GM21737 (cell line): ENCODE results near the gene PTPRQ.
"Not testable (repeated sequence)": the region's sequence is repeated elsewhere in the genome, so short reads cannot be mapped to it uniquely, and the experiment has no call there.

Experiments
- ATAC-seq: cut with Tn5 transposase; IDR thresholded peaks from one replicate; pipeline ENCODE4 v1.9.1; 2021; ENCODE audit warnings: mild to moderate bottlenecking, moderate library complexity; ENCODE audit not compliant: unreplicated experiment

The PTPRQ gene

GRCh38 chr12:80469681-80470080, 25.6 kb downstream of the PTPRQ start:
- no peak for ATAC-seq

DNA sequence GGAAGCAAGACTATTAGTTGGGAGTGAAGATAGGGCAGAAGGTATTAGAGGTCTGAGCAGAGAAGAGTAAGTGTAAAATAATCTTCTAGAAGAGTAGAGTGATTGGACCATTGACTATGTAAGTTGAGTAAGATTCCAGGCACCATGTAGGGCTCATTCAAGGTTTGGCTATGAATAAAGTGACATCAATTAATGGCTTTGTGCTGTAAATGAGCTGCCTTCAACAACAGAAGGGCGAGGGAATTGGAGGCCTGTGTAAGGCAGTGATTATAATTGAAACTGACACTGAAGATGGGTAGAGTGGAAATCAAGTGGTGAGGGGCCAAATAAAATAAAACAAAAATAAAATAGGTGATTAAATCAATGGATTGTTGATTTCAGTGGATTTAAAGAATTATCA, 26.4 kb downstream of the PTPRQ start:
- ATAC-seq: no peak

GRCh38 chr12:80472236-80472635, 28.2 kb downstream of the PTPRQ start:
- ATAC-seq: no peak

- ATAC-seq: peak; percentile 78
These were observed 29.0 kb downstream of the PTPRQ start for GRCh38 chr12:80472911-80473500.

DNA sequence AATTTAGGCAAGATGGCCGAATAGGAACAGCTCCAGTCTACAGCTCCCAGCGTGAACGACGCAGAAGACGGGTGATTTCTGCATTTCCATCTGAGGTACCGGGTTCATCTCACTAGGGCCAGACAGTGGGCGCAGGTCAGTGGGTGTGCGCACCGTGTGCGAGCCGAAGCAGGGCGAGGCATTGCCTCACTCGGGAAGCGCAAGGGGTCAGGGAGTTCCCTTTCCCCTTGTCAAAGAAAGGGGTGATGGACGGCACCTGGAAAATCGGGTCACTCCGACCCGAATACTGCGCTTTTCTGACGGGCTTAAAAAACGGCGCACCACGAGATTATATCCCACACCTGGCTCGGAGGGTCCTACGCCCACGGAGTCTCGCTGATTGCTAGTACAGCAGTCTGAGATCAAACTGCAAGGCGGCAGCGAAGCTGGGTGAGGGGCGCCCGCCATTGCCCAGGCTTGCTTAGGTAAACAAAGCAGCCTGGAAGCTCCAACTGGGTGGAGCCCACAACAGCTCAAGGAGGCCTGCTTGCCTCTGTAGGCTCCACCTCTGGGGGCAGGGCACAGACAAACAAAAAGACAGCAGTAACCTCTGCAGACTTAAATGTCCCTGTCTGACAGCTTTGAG, 33.6 kb downstream of the PTPRQ start:
- not testable (repeated sequence) for ATAC-seq

GRCh38 chr12:80484746-80485145, 40.7 kb downstream of the PTPRQ start:
- no peak for ATAC-seq

DNA sequence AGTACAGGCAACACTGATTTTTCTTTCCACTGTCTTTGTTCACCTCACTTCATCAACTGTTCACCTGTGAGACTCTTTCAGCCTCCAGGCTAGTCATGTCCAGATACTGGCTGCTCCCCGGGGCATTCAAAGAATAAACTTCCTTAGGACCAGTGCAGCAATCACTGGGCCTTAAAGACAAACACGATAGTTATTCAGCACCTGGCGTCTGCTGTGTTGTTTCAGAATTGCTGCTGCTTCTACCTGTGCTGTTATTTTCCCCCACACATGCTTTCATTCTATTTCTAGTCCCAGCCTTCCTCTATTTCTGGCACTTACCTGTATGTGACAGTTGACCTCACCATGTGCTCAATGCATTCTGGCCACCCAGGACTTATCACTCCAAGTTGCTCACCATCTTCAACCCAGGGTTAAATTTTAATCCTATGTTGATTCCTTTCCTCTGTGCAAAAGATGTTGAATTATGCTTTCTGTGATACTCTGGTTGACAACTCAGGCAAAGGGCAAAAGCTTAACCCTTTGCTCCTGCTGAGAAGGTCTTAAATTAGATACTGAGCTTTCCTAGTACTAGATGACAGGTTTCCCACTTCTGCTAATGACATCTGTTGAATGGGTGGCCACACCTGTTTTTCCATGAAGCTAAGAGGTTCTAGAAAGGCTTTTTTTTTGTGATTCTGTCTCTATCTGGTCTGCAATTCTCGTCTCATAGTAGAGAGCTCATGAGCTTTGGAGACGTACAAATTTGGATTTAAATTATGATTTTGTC, 41.4 kb downstream of the PTPRQ start:
- ATAC-seq: no peak

DNA sequence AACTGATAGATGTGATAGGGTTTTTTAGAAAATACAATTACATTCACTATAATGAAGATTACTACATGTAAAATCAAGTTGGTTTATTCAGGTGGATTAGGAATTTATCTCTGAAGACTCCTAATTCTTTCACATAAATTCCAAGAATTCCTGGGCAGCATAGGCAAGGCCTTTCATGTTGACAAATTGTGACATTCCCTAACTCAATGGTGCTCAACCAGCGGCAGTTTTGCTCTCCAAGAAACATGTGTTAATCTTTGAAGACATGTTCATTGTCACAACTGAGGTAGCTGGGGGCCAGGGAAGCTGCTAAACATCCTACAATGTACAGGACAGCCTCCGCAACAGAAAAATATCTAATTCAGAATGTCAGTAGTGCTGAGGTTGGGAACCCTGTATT, 46.3 kb downstream of the PTPRQ start:
- no peak for ATAC-seq

- ATAC-seq: no peak
These were observed 47.1 kb downstream of the PTPRQ start for GRCh38 chr12:80491166-80491565.

DNA sequence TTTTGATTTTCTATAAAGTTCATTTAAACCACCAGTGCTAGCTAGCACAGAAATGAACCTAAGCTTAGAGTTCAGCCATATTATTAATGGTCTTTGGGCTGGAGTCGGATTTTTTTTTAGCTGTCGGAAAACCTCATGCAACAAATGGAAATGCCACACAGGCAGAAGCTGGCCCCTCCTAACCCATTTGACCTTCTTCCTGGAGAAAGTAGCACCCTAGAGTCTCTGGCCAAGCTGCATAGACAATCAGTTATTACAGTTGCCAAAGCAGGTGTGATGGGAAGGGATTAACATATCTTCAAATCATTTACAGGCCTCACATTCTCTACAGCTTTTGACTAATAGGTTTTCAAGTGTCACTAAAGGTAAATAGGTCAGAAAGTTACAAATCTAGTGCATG, 49.4 kb downstream of the PTPRQ start:
- ATAC-seq: no peak

- ATAC-seq: no peak
These were observed 50.8 kb downstream of the PTPRQ start for GRCh38 chr12:80494836-80495235.

GRCh38 chr12:80498059-80498728, 54.2 kb downstream of the PTPRQ start:
- no peak for ATAC-seq

DNA sequence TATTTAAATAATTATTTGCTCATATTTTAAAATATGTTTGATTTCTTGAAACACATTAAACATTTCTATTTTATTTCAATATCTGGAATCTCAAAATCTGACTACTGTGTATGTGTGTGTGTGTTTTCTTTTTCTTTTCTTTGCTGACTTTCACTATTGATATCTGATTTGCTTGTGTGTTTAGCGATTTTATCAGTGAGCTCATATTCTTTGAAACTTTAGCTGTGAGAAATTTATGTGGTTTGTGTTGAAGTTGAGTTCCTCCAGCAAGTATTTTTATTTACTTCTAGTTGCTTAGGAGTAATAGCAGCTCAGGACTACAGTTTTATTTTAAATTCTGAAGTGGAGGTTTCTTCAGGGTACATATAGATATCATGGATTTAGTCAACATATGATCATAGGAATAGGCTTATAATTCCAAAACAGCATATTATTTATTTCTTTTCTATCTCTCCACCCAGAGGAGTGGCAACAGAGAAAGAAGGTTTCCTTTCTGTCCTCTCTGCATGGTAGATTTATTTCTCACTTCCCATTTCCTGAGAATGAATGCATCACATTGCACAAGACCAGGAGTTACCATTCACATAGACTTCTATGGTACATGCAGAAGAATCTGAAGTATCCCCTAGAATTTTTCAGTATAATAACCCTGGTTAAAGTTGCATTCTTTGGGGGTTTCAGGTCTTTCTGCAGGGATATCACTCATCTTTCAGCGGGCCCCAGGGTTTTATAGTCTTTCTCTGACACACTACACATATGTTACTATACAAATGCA, 60.5 kb downstream of the PTPRQ start:
- ATAC-seq: no peak

DNA sequence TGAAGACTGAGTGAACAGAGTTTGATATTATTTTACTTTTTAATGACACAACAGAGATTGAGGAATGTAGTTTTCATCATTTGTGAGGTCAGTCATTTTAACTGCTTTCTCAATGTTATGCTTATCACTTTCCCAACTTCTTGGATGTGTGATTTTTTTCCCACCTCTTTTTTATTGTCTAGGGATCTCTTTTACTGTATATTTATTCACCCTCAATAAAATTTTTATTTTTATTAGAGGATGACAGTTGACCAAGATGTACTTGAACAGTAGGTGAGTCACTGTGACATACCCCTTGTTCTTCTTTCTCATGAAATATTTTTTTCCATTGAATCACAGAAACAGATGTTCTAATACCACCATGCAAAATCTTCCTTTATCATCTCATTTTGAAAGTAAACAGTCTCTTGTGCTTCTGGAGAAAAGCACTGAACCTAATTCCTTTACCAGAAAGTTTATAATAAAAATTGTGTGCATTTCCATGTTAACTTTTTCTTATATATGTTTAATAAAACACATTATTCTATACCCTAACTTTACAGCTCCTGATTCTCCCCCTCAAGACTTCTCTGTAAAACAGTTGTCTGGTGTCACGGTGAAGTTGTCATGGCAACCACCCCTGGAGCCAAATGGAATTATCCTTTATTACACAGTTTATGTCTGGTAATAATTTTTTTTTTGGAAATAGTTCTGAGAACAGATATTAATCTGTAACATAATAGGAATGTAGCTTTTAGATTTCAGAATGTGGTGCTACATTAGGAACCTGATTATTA, 65.9 kb downstream of the PTPRQ start:
- ATAC-seq: no peak

- ATAC-seq: no peak
These were observed 68.7 kb downstream of the PTPRQ start for GRCh38 chr12:80512781-80513180.

- ATAC-seq: no peak
These were observed 69.2 kb downstream of the PTPRQ start for GRCh38 chr12:80513211-80513610.

GRCh38 chr12:80517655-80518054, 73.6 kb downstream of the PTPRQ start:
- ATAC-seq: no peak

GRCh38 chr12:80531646-80532045, 87.6 kb downstream of the PTPRQ start:
- ATAC-seq: no peak

- ATAC-seq: no peak
These were observed 95.0 kb downstream of the PTPRQ start for GRCh38 chr12:80539029-80539428.

- ATAC-seq: no peak
These were observed 105.3 kb downstream of the PTPRQ start for GRCh38 chr12:80549298-80549697.
